Keratinocyte (primary cell): ENCODE results near the gene ARRB1. TPM values are rescaled to one million over a fixed set of nuclear protein-coding genes. Genes with fewer than 3 reads are reported as not detected.
A peak's percentile ranks its signal among the peaks of the same experiment; 100 is the strongest.

Experiments
- DNase-seq: peaks from one replicate; pipeline ENCODE4 v3.0.0-alpha.2; 2011; ENCODE audit warnings: low read depth, missing footprints, low spot score
- FAIRE-seq: peaks from 2 replicates; lab custom pipeline; 2011; peaks lifted over from hg19 to GRCh38; lab: Jason Lieb, UNC
- H2AFZ ChIP-seq: 2 replicates; pipeline ENCODE4 v1.6.0; 2012; ENCODE audit warnings: low read length, control low read depth, inconsistent platforms; ENCODE audit not compliant: control insufficient read depth
- H3K27ac ChIP-seq: 2 replicates; pipeline ENCODE4 v1.5.1; 2011; ENCODE audit warnings: low read length; ENCODE audit not compliant: control insufficient read depth, insufficient read depth
- H3K27me3 ChIP-seq: 3 replicates; pipeline ENCODE4 v1.6.0; 2011; ENCODE audit warnings: low read length; ENCODE audit not compliant: control insufficient read depth, insufficient read depth; ENCODE audit errors: extremely low read depth
- H3K36me3 ChIP-seq, 2 experiments: 2 replicates in 1 of 2; 3 replicates in 1 of 2; pipeline ENCODE4 v1.5.1; 2011; ENCODE audit warnings: low read length in 2 of 2, mild to moderate bottlenecking in 1 of 2; ENCODE audit not compliant: control insufficient read depth in 2 of 2, insufficient read depth in 2 of 2; ENCODE audit errors: extremely low read depth in 1 of 2
- H3K4me1 ChIP-seq: 3 replicates; pipeline ENCODE4 v1.5.1; 2011; ENCODE audit warnings: low read length; ENCODE audit not compliant: control insufficient read depth, insufficient read depth; ENCODE audit errors: extremely low read depth
- H3K4me2 ChIP-seq: 3 replicates; pipeline ENCODE4 v1.6.0; 2011; ENCODE audit warnings: low read depth, low read length; ENCODE audit not compliant: control insufficient read depth, insufficient read depth; ENCODE audit errors: extremely low read depth
- H3K4me3 ChIP-seq, 3 experiments: fragments of 200-600 bp in 1 of 3; sonication (generic) in 1 of 3; 2 replicates in 2 of 3; 3 replicates in 1 of 3; pipeline ENCODE4 v1.5.1; 2011 to 2016; ENCODE audit warnings: low read length in 3 of 3, mild to moderate bottlenecking in 3 of 3, control low read depth in 2 of 3, inconsistent platforms in 1 of 3, low read depth in 1 of 3, mixed read lengths in 1 of 3, mixed run types in 1 of 3, moderate library complexity in 1 of 3; ENCODE audit not compliant: control insufficient read depth in 2 of 3, insufficient read depth in 2 of 3; ENCODE audit errors: extremely low read depth in 1 of 3
- H3K79me2 ChIP-seq: 2 replicates; pipeline ENCODE4 v1.6.0; 2012; ENCODE audit warnings: low read length; ENCODE audit not compliant: control insufficient read depth, insufficient read depth
- H3K9ac ChIP-seq: 3 replicates; pipeline ENCODE4 v1.6.0; 2011; ENCODE audit warnings: low read length; ENCODE audit not compliant: control insufficient read depth, insufficient read depth; ENCODE audit errors: extremely low read depth
- H3K9me1 ChIP-seq: 3 replicates; pipeline ENCODE4 v1.6.0; 2011; ENCODE audit warnings: low read length; ENCODE audit not compliant: control insufficient read depth, insufficient read depth; ENCODE audit errors: extremely low read depth
- H3K9me3 ChIP-seq: 2 replicates; pipeline ENCODE4 v1.5.1; 2012; ENCODE audit warnings: low read depth, low read length; ENCODE audit not compliant: control insufficient read depth
- H4K20me1 ChIP-seq: 3 replicates; pipeline ENCODE4 v1.6.0; 2011; ENCODE audit warnings: low read length; ENCODE audit not compliant: control insufficient read depth, insufficient read depth; ENCODE audit errors: extremely low read depth
- CTCF ChIP-seq, 3 experiments: IDR thresholded peaks in 1 of 3; conservative IDR thresholded peaks in 1 of 3; optimal IDR thresholded peaks in 1 of 3; 2 replicates in 2 of 3; 3 replicates in 1 of 3; pipeline versions ENCODE3 to v1.5.1; 2011; ENCODE audit warnings: low read length in 3 of 3, mild to moderate bottlenecking in 3 of 3, moderate library complexity in 2 of 3, control low read depth in 1 of 3, inconsistent platforms in 1 of 3; ENCODE audit not compliant: insufficient read depth in 2 of 3; ENCODE audit errors: extremely low read depth in 1 of 3
- EZH2 ChIP-seq: IDR thresholded peaks from one replicate; pipeline ENCODE4 v1.6.1; 2012; ENCODE audit warnings: inconsistent platforms, mild to moderate bottlenecking, low read length, moderate library complexity
- dilution Hi-C: fragments of 300-500 bp; cut with MboI; formaldehyde crosslinking; loops from one replicate; pipeline ENCODE4 v1.7.0; 2020; ENCODE audit warnings: low sequenced_read_pairs; ENCODE audit not compliant: extremely low pct_ligation_motif_present
- polyA plus RNA-seq, 5 experiments: library from polyadenylated mRNA; depleted of rRNA in 3 of 5; stranded (reverse) in 3 of 5; stranded (forward) in 1 of 5; unstranded in 1 of 5; fragments of >200 nt; gene quantifications; 1 replicate in 1 of 5; 2 replicates in 3 of 5; 3 replicates in 1 of 5; pipeline versions ENCODE4 v1.2.1 to v1.2.3, GENCODE V29; 2011 to 2012; ENCODE audit warnings: missing spikeins in 2 of 5, low read depth in 1 of 5, low replicate concordance in 1 of 5

ARRB1 gene
- polyA plus RNA-seq, 1 donor (not counting 4 experiments of a cell fraction or from before 2014, with no cell fraction given): 0.94 TPM

GRCh38 chr11:75242722-75243600 lies 108.5 kb downstream of the ARRB1 start:
- Histone ChIP-seq H3K4me2 (no peak overlapping the region), H4K20me1 (no peaks in the 10 kb centered on the region), H3K4me3 (no peak overlapping the region), H3K9ac (no peak overlapping the region), H3K36me3 (no peaks in the 10 kb centered on the region), H3K79me2 (no peaks in the 10 kb centered on the region), H3K27me3 (peaks cover 53% of the 10 kb centered on the region), H3K9me3 (no peaks in the 10 kb centered on the region), H3K27ac (no peak overlapping the region), H2AFZ (no peak overlapping the region), H3K4me1 (no peaks in the 10 kb centered on the region), H3K9me1 (no peaks in the 10 kb centered on the region)
- dilution Hi-C loops: no loop called here
- FAIRE-seq: no peak
- TF ChIP-seq EZH2 (no peak), CTCF (optimal IDR thresholded peaks at IDR 0.05 in 1 of 3, IDR thresholded peaks at IDR 0.05 in 1 of 3, conservative IDR thresholded peaks at IDR 0.05 in 1 of 3; ENCODE audit: extremely low read depth in 1 of 3, insufficient read depth in 2 of 3, low read length in 3 of 3) (no peak)
- no peak for DNase-seq

DNA sequence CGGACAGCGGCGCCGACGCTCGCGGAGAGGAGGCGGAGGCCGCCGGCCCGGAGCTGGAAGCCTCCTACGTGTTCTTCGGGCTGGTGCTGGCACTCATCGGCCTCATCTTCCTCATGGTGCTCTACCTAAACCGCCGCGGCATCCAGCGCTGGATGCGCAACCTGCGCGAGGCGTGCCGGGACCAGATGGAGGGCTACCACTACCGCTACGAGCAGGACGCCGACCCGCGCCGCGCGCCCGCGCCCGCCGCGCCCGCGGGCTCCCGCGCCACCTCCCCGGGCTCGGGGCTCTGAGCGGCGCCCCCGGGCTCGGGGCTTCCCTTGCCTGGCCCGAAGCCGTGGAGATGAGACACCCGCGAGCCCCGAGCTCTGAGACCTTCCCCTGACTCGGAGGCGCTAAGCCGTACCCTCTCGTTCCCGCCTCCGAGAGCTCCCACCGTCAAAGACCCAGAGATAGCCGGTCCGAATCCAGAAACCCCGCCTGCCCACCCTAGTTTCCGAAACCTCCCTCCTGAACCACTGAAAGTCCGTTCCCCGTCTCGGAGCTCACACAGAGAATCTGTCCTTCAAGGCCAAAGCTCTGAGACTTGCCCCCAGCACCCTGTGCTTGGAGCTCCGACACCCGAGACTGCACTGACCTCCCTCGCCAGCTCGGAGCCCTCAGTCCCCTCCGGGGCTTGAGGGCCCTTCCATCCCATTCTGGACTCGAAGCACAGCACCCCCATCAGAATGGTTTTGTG lies 109.4 kb downstream of the ARRB1 start:
- H2AFZ ChIP-seq: peak overlapping the region; percentile 66
- H3K79me2 ChIP-seq: no peaks in the 10 kb centered on the region
- H4K20me1 ChIP-seq: no peaks in the 10 kb centered on the region
- no peaks in the 10 kb centered on the region for H3K4me1 ChIP-seq
- H3K4me2 ChIP-seq: peak overlapping the region; percentile 58
- dilution Hi-C loops: no loop called here
- H3K27ac ChIP-seq: no peak overlapping the region
- H3K9ac ChIP-seq: no peak overlapping the region
- H3K9me3 ChIP-seq: no peaks in the 10 kb centered on the region
- no peaks in the 10 kb centered on the region for H3K9me1 ChIP-seq
- H3K4me3 ChIP-seq: peak overlapping the region; percentile 36 to 46 (median 44)
- FAIRE-seq: no peak
- TF ChIP-seq EZH2 (no peak), CTCF (optimal IDR thresholded peaks at IDR 0.05 in 1 of 3, IDR thresholded peaks at IDR 0.05 in 1 of 3, conservative IDR thresholded peaks at IDR 0.05 in 1 of 3; ENCODE audit: extremely low read depth in 1 of 3, insufficient read depth in 2 of 3, low read length in 3 of 3) (no peak)
- DNase-seq: no peak
- H3K27me3 ChIP-seq: peaks cover 50% of the 10 kb centered on the region
- H3K36me3 ChIP-seq: no peaks in the 10 kb centered on the region
